ENCODE data around the gene NUDT14.

DNA sequence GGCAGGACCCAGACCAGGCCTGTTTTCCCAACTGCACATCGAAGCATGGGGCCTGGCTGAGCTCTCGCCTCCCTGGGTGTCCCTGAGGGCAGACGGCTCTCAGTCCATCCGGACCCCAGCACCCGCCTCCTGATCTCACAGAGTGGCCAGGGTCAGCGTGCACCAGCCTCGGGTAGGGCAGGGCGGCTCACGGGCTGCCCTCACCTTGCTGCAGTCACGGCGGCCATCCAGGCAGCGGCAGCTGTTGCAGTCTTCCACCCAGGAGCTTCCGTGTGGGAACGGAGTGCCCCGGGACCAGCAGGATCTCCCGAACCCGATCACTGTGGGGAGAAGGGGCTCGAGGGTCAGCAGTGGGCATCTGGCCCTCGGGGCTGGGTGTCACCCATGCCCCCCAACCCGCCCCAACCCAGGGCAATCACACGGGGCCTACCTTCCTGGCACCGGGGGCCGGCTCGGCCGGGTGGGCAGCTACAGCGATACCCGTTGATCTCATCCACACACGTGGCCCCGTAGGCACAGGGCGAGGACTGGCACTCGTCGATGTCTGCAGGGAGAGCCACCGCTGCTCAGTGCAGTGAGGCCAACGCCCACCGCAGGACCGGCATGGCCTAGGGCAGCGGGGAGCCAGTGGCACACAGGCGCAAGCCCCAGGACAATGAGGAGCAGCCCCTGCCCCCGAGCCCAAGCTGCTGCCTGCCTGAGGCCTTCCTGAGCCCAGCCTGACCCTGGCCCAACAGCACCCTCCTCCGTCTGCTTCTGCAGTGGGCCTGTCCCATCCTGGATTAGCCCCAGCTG is 34.7 kb downstream of the NUDT14 start:
- TF ChIP-seq POLR2A (IDR thresholded peaks at IDR 0.05), result no peak
- TF ChIP-seq, protein P1, sequence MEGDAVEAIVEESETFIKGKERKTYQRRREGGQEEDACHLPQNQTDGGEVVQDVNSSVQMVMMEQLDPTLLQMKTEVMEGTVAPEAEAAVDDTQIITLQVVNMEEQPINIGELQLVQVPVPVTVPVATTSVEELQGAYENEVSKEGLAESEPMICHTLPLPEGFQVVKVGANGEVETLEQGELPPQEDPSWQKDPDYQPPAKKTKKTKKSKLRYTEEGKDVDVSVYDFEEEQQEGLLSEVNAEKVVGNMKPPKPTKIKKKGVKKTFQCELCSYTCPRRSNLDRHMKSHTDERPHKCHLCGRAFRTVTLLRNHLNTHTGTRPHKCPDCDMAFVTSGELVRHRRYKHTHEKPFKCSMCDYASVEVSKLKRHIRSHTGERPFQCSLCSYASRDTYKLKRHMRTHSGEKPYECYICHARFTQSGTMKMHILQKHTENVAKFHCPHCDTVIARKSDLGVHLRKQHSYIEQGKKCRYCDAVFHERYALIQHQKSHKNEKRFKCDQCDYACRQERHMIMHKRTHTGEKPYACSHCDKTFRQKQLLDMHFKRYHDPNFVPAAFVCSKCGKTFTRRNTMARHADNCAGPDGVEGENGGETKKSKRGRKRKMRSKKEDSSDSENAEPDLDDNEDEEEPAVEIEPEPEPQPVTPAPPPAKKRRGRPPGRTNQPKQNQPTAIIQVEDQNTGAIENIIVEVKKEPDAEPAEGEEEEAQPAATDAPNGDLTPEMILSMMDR (IDR thresholded peaks at IDR 0.05), result no peak

Measured in lower leg skin (tissue), 3 donors.